ENCODE measurements around the gene SPNS1. TPM values are rescaled to one million over a fixed set of nuclear protein-coding genes. Genes with fewer than 3 reads are reported as not detected.
"Not testable (repeated sequence)": the region's sequence is repeated elsewhere in the genome, so short reads cannot be mapped to it uniquely, and the experiment has no call there.

The SPNS1 gene
- total RNA-seq, result 39.8 TPM

- peak; percentile 98 for DNase-seq (ENCODE audit: low spot score)
These were observed at the start of gene SPNS1 for GRCh38 chr16:28974437-28975157. Gene SPNS1, plus strand, starts transcription at chr16:28974778. Its CDS starts 374 bp downstream, at chr16:28975152.

- DNase-seq (ENCODE audit: low spot score), result peak; percentile 74
These were observed 49.0 kb upstream of the SPNS1 start for GRCh38 chr16:28925386-28926228.

- not testable (repeated sequence) for DNase-seq (ENCODE audit: low spot score)
These were observed 48.3 kb upstream of the SPNS1 start for GRCh38 chr16:28926284-28926683.

- DNase-seq (ENCODE audit: low spot score), result no peak
These were observed 46.8 kb upstream of the SPNS1 start for GRCh38 chr16:28927815-28928214.

GRCh38 chr16:28930203-28930602, 44.4 kb upstream of the SPNS1 start:
- no peak for DNase-seq (ENCODE audit: low spot score)

GRCh38 chr16:28930652-28931051, 43.9 kb upstream of the SPNS1 start:
- no peak for DNase-seq (ENCODE audit: low spot score)

- no peak for DNase-seq (ENCODE audit: low spot score)
These were observed 42.8 kb upstream of the SPNS1 start, which contains the start of gene CD19 for GRCh38 chr16:28931801-28932225. Gene CD19, plus strand, starts transcription at chr16:28931971. Its CDS starts 30 bp downstream, at chr16:28932001.

GRCh38 chr16:28932339-28933141, 42.0 kb upstream of the SPNS1 start:
- no peak for DNase-seq (ENCODE audit: low spot score)

- DNase-seq (ENCODE audit: low spot score), result no peak
These were observed 41.4 kb upstream of the SPNS1 start for GRCh38 chr16:28933171-28933570.

- DNase-seq (ENCODE audit: low spot score), result no peak
These were observed 39.2 kb upstream of the SPNS1 start for GRCh38 chr16:28935346-28935745.

GRCh38 chr16:28935924-28936783, 38.4 kb upstream of the SPNS1 start:
- peak; percentile 88 for DNase-seq (ENCODE audit: low spot score)

GRCh38 chr16:28936784-28937155, 37.8 kb upstream of the SPNS1 start:
- DNase-seq (ENCODE audit: low spot score), result no peak

- DNase-seq (ENCODE audit: low spot score), result no peak
These were observed 37.2 kb upstream of the SPNS1 start for GRCh38 chr16:28937222-28937876.

- DNase-seq (ENCODE audit: low spot score), result no peak
These were observed 35.9 kb upstream of the SPNS1 start for GRCh38 chr16:28938721-28939120.

GRCh38 chr16:28939825-28940224, 34.8 kb upstream of the SPNS1 start:
- DNase-seq (ENCODE audit: low spot score), result not testable (repeated sequence)

GRCh38 chr16:28943281-28943680, 31.3 kb upstream of the SPNS1 start:
- DNase-seq (ENCODE audit: low spot score), result no peak

- no peak for DNase-seq (ENCODE audit: low spot score)
These were observed 27.9 kb upstream of the SPNS1 start for GRCh38 chr16:28946681-28947080.

- peak; percentile 100 for DNase-seq (ENCODE audit: low spot score)
These were observed 23.7 kb upstream of the SPNS1 start, which contains the start of gene NFATC2IP for GRCh38 chr16:28950648-28951409. Gene NFATC2IP, plus strand, starts transcription at chr16:28950937. Its CDS starts 75 bp downstream, at chr16:28951012.

GRCh38 chr16:28951410-28951943, 23.1 kb upstream of the SPNS1 start:
- no peak for DNase-seq (ENCODE audit: low spot score)
